GM21723 (cell line): ENCODE measurements around the gene SYDE2.

Experiments
- ATAC-seq: cut with Tn5 transposase; IDR thresholded peaks from one replicate; pipeline ENCODE4 v1.9.1; 2021; ENCODE audit warnings: mild to moderate bottlenecking, moderate library complexity; ENCODE audit not compliant: unreplicated experiment

The SYDE2 gene

DNA sequence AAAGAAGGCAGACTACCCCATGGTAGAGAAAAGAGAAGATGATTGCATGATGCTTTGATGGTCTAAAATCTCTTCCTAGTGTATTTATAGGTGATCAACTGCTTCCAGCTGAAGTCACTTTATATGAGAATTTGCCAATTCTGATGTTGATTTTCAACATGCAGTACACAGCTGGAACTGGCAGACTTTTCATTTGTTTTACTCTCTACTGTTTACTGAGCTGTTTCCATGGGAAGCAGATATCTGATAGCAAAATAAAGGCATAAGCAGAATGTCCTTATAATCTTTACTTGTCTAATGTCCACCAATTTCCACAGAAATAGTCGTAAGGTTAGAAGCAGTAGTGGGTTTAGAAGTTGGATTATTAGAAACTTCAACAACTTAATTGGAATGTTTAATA, 74.9 kb downstream of the SYDE2 start:
- ATAC-seq = no peak

DNA sequence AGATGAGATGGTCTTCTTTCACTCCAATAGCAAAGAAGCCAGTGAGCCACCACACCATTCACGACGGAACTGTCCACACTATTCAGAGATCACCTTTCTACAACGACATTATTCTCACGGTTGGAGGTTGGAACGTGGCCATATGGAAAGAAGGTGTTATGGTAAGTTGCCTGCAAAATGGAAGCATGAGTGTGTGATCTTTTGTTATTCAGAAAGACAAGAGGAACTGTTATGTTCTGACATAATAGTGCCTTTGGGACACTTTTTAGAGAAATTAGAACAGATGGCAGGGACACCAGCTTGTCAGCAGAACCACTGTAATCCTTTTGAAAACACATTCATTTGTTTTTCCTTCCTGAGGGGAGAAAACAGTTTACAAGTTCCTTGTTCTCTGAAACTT, 76.7 kb downstream of the SYDE2 start:
- no peak for ATAC-seq

DNA sequence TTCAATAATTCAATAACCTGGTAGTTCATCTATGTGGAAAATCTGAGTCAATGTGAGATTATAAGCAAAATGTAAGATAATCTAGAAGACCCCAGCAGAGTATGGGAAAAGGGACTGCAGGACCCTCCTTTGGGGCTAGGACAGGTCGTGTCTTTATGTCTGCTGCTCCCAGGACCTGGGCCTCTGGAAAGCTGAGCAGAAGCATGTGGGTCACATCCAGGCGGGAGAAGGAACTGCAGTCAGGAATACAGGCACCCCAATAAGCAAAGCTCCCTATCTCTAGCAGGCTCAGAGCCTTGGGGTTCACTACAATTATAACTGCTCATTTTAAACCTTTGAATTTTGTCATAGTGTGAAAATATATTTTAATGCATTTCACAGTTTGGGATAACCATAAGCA, 78.6 kb downstream of the SYDE2 start:
- ATAC-seq = no peak

DNA sequence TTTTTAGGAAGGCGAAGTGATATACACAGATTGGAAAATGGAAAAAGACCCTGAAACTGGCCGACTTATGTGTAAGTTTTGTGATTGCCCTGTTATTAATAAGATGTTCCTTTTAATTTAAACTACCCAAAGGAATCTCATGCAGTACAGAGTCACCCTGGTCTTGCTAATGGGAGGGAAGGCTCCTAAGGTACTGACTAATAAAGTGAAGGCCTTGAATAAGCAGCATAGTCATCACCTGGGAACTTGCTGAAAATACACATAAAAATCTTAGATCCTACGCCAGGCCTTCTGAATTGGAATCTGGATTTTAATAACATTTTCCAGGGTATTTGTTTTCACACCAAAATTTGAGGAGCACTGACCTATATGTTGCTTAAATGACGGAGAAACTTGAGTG, 79.1 kb downstream of the SYDE2 start:
- no peak for ATAC-seq

DNA sequence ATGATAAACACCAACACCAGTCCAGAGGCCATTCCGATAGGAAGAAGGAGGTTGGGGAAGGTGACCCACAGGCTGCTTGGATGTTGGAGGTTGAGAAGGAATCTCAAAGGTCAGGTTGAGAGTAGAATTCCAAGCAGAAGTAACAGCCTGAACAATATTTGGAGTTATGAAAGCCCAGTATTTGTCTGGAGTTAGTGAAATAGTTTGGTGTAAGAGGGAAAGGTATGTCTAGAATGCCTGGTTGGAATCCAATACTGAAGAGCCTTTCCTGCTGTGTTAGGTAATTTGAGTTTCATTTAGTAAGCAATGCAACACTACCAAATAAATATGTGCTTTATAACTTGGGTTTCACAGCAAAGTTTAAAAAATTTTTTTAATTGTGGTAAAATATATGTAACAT, 82.1 kb downstream of the SYDE2 start:
- ATAC-seq = no peak

DNA sequence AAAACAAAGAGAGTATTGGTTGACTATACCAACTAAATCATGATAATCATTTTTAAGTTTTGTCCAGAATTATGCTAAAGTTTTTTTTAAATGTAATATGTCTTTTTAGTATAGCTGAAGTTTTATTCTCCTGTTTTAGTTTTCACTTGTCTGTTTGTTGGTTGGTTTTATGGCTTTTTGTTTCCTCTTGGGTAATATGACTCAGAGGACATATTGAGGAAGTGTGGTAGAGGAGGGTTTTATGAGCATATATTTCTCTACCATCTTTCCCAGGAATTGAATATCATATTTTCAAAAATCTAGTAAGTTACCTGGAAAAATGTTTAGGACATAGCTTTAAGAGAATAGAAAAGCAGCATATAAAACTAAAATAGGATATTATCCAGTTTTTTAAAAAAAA, 84.0 kb downstream of the SYDE2 start:
- no peak for ATAC-seq

DNA sequence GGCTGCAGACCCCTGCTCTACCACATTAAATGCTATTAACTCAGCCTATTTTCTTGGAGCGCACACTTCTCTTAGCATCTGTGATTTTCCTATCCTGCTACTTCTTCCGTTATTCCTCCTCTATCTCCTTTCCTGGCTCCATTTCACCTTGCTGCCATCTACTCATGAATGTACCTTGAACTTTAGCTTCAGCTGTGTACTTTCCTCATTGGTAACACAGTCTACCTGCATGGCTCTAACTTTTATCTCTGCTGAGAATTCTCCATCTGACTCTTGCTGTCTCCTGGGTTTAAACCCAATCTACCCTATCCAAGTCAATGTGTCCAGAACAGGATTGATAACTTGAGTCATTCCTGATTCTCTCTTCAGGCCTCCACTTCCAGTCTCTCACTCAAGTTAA, 84.9 kb downstream of the SYDE2 start:
- ATAC-seq = no peak

DNA sequence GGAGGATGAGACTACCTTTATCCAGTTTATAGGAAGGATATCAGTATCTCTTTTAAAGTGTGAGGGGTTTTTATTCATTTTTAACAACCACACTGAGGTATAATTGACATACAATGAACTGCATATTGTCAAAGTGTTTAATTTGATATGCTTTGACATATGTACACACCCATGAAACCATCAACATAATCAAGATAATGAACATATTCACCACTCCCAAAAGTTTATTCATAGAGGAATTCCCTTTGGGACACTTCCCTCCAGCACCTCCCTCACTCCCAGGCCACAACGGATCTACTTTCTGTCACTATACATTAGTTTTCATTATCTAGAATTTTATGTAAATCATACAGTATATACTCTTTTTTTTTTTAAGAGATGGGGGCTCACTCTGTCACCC, 89.1 kb downstream of the SYDE2 start:
- ATAC-seq = no peak

DNA sequence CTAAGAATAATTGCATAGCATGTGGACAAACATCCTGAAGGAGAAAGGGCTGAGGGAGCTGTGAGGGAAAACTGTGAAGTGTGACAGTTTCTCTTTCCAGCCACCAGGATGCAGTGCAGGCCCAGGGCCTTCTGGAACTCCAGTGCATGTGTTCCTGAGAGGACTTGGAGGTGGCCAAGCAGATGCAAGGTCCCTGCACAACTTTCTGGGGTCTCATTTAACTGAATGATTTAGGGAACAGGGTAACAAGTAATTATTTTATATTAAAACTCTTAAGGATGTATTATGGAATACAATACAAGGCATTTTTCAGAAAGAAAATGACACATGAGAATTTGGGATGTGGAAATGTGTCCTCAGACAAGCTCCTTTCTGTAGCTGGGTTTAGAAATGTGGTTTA, 91.3 kb downstream of the SYDE2 start:
- ATAC-seq = peak; percentile 89
